Renal cortex interstitium (tissue), 11 donors: Measurements from ENCODE around the gene STAG2. TPM values are rescaled to one million over a fixed set of nuclear protein-coding genes. Genes with fewer than 3 reads are reported as not detected.

Experiments used
- DNase-seq, 11 donors: peaks; one replicate each; pipeline ENCODE4 v3.0.0-alpha.2; 2013; ENCODE audit warnings: low read depth in 9 of 11, low spot score in 4 of 11; ENCODE audit errors: extremely low read depth in 1 of 11
- polyA plus RNA-seq, 3 donors: library from polyadenylated mRNA; unstranded; fragments of 120-200 nt; gene quantifications; one replicate each; pipeline ENCODE4 v1.2.1, GENCODE V29; 2013; ENCODE audit not compliant: insufficient read length in 3 of 3

STAG2 gene
- polyA plus RNA-seq, 3 donors, result 110 to 127 (median 121) TPM

DNA sequence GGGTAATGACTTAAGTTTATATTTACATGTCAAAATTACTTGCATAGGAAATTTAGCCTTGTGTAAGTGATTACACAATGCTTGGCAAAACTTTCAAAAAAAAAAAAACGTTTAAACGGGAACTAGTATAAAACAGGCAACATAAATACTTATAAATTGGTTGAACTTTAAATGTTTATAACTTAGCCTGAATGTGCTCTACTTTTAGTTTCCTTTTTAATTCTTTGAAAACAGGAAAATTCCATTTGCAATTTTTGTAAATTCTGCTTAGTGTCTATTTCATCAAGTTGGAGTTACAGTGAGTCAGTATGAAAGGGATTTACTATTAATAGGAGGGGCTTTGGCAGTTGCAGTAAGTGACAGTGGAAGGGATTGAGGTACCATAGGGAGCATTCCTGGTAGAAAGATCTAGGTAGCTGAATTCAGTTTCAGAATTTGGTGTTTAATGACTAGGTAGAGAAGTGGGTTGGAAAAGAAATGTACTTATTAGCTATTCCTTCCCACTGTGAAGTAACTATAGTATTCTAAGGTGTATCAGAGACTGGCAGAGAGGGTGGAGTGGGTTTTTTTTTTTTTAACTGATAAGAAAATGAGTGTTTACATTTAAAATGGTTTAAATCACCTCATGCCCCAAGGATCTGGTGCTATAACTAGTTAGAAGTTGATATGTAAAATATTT is 2.8 kb downstream of the STAG2 start:
- no peak for DNase-seq

- no peak for DNase-seq
Measured at GRCh38 chrX:123965712-123966111, 4.2 kb downstream of the STAG2 start.

DNA sequence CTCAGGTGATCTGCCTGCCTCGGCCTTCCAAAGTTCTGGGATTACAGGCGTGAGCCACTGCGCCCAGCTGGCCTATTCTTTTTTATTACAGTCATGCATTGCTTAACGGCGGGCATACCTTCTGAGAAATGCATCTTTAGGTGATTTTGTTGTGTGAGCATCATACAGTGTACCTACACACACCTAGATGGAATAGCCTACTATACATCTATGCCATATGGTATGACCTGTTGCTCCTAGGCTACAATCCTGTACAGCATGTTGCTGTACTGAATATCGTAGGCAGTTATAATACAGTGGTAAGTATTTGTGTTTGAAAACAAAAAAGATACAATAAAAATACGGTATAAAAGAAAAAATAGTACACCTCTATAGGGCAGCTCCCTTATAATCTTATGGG is 6.0 kb downstream of the STAG2 start:
- DNase-seq, result no peak

- no peak for DNase-seq
Measured at GRCh38 chrX:123968383-123969050, 7.0 kb downstream of the STAG2 start.

DNA sequence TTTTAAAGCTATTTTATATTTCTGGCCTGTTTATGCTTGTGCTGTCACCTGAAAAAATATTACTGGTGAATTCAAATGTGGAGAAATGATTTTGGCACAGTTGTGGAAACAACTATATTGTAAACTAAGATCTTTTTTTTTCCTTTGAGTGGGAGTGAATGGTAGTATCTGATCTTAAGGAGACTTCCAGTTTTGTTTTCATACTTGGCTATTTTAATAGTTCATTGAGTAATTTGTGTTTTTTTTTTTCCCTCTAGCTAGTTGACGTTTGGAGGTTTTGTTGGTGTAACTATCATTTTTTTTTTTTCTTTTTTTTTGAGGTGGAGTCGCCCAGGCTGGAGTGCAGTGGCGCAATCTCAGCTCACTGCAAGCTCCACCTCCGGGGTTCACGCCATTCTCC is 10.5 kb downstream of the STAG2 start:
- no peak for DNase-seq

DNA sequence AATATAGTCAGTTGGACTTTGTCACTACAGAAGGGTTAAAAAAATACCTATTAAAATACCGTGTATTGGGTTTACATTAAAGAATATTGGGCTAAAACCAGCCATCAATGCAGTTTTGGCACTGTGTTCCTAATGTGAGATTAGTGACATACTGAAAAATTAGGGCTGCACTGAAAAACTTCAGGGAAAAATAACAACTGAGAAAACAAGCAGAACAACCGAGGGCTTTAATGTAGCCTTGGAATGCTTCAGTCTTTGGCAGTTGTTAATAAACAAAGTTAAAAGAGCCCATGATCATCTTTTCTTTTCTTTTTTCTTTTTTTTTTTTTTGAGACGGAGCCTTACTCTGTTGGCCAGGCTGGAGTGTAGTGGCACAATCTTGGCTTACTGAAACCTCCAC is 12.4 kb downstream of the STAG2 start:
- DNase-seq, result no peak

- DNase-seq, result no peak
Measured at GRCh38 chrX:123975180-123975579, 13.7 kb downstream of the STAG2 start.

DNA sequence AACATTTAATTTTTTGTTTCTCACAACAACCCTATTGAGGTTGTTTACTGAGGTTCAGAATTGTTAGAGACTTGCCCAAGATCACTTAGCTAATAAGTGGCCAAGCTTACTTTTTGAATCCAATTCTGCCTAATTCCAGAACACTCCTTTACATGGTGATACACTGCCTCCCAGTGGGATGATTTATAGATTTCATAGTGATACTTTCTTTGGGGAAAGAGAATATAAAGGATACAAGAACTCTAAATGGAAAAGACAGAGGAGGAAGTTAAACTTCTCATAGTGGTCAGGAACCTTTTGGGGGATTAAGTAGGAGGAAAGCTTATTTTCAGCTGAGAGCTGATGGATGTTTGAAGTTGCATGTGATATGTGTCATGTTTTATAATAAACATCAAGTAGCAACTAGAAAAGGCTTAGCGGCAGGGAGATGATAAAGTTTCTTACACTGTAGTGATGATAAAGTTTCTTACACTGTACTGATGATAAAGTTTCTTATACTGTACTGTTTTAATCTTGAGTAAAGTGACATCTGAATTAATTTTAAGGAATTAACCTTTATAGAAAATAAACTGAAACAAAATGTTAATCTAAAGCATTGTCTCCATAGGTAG is 15.3 kb downstream of the STAG2 start:
- no peak for DNase-seq

DNA sequence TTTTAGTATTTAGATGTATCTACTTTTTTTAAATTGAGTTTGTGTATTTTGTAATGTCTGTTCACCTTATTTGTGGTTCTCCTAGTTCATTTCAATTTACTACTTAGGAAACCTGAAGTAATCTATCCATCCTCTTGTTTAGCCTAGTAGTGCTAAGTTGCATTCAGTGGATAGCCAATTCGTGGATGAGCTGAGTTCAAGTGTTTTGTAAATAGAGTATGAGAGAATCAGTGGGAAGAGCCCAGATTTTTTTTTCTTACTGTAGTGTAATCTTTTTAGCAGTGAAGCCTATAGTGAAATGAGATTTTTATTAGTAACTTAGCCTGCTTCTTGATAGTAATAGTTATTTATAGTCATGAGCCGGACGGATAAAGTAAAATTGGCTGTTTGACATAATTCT is 21.7 kb downstream of the STAG2 start:
- DNase-seq, result no peak

DNA sequence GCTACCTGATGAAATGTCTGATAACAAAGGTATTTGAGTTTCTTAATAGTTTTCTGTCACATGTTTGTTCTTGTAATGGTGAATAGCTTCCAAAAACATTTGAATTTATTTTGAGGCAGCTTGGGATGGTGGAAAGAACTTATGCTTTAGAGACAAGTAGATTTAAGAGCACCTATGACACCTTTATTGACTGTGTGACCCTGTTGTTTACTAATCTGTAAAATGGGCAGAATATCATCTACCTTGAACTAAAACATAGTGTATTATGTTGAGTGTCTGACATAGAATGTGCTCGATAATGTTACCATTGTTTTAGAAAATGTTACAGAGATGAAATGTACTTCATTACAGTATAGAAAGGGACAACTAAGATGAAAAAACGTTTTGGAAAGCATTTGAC is 24.9 kb downstream of the STAG2 start:
- DNase-seq, result no peak

DNA sequence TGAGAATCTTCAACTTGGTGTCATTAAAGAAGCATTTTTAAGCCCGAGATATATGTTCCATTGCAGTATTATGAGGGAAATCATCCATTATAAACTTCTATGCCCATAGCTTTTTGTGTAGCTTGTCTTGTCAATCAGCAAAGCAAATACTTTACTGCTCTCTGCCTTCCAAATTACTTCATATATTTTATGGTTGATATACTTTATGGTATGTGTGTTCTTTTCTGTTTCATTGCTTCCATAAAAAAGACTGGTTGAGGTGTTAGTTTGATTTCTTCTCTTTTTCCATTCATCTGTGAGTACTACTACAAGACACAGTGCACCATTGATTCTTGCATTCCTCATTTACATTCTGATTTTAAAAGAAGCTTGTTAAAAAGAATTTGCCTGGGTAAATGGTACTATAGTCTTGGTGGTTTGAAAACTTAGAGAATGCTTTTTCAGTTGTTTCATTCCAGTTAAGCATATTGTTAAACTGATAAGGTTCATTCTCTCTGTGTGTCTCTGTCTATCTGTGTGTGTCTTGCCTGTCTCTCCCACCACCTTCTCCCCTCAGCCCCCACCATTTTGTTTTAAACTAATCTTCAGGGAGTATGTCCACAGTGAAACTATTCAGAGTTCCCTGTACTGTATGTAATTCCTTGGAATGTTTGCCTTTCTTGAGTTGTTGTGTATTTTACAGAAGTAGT is 27.1 kb downstream of the STAG2 start:
- no peak for DNase-seq

DNA sequence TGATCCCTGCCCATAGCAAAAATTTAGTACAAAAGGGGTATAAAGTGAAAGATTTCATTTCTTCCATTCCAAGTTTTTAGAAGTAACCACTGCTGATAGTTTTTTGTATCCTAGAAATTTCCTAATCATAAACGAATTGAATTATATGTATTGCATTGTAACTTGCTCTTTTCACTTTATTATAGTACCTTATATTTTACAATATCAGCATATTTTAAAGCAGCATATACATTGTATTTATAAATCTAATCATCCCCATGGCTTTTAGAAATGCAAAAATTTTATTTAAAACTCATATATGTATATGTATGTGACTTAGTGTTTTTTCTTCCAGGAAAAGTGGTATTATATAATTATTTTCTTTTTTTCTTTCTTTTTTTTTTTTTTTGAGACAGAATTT is 27.7 kb downstream of the STAG2 start:
- DNase-seq, result no peak

GRCh38 chrX:123990169-123990568 is 28.7 kb downstream of the STAG2 start:
- DNase-seq, result no peak

DNA sequence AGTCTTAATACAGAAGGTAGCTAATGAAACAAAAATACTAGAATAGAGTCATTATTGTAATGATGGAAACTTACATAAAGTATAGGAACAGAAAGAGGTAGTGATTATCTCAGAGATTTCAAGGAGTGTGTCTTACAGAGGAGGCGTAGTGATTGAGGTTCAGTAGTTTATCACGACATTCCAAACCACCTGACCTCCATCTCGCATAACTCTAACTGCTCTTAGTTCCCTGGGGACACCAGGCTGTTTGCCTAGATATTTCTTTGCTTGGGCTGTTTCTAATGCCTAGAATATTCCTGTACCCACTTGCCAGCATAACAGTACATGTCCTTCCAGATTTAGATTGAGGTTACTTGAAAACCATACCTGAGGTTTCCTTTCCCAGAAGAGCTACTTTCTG is 29.1 kb downstream of the STAG2 start:
- no peak for DNase-seq

DNA sequence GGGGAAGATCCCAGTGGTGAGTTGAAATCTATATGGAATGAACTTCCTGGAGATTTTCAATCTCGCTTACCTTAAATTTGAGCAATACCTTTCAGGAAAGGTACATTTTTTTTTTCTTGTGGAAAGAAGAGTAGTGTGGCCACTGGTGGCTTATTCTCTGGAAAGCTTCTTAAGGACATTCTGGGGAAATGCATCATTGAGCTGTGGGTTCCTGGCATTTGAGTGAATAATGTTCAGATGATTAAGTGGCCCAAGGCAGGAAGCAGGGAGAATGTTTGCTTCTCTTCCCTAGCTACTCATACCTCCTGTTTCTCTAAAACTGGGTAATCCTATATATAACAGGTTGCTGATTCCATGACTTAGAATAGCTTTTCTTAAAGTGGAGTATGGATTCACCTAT is 31.8 kb downstream of the STAG2 start:
- no peak for DNase-seq

GRCh38 chrX:123993904-123994635 is 32.6 kb downstream of the STAG2 start:
- DNase-seq, result no peak

DNA sequence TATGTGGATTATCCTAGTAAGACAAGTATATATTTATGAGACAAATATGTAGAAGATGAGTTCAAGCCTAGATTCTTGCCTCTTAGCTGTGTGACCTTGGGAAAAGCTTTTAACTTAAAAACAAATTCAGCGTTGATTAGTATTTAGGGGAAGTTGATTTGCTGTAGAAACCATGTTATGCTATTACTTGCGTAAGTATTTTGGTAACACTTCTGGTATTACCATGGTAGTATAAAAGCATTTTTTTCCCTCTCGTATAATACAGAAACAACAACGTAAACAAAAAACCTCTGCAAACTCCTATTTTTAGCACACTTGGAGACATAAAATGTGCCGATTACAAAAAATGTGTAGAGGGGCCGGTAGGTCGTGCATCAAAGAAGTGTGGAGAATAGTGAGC is 33.2 kb downstream of the STAG2 start:
- DNase-seq, result no peak

DNA sequence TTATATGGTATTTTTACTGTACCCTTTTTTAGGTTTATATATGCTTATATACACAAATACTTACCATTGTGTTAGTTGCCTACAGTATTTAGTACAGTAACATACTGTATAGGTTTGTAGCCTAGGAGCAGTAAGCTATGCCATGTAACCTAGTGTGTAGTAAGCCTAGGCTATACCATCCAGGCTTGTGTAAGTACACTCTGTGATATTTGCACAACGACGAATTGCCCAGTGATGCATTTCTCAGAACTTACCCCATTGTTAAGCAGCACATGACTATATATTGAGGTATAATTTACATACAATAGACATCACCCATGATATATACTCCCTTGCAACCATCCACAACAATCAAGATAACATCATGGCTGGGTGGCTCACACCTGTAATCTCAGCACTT is 40.1 kb downstream of the STAG2 start:
- DNase-seq, result no peak

DNA sequence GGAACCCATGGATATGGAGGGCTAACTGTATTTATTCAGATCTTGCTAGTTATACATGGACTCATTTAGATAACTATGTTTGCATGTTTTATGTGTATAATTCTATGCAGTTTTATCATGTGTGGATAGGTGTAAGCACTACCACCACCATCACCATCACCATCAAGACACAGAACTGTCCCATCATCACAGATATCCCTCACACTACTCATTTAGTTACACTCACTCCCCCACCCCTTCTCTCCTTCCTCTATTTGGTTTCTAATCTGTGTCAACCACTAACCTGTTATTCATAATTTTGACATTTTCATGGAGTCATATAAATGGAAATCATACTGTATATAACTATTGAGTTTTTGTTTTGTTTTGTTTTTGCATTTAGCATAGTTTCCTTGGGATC is 43.7 kb downstream of the STAG2 start:
- no peak for DNase-seq

DNA sequence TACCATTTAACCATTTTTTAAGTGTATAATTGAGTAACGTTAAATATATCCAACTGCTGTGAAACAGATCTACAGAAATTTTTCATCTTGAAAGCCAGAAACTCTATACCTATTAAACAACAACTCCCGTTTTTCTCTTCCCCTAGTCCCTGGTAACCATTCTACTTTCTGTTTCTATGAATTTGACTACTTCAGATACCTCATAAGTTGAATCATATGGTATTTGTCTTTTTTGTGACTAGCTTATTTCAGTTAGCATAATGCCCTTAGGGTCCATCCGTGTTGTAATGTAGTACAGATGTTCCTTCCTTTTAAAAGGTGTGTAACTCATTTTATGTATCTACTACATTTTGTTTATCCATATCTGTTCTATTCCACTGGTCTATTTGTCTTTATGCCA is 48.7 kb downstream of the STAG2 start:
- DNase-seq, result no peak
